GM19328 (cell line): ENCODE results near the gene SLC38A3.

Experiments used
- ATAC-seq: cut with Tn5 transposase; IDR thresholded peaks from one replicate; pipeline ENCODE4 v1.9.1; 2021; ENCODE audit warnings: mild to moderate bottlenecking, moderate library complexity; ENCODE audit not compliant: unreplicated experiment

The SLC38A3 gene

GRCh38 chr3:50265571-50265970 is 60.5 kb downstream of the SLC38A3 start:
- no peak for ATAC-seq

- ATAC-seq: no peak
Measured at GRCh38 chr3:50266017-50266416, 60.9 kb downstream of the SLC38A3 start.

DNA sequence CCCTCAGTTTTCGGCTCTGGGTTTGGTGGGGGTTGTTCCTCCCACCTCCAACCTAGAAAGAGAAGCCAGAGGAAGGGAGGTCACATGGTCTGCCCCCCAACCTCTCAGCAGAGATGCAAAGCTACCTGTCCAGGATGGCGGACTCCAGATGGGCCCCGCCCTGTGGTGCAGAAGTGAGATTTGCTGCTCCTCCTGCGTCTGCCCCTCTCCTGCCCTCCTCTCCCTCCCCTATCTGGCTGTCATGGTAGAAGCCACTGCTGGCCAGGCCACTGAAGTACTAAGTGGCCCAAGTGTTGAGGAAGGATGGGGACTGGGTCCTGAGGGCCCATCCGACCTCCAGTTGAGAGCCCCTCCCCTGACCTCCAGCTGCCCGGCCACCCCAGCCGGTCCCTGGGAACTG is 61.8 kb downstream of the SLC38A3 start:
- ATAC-seq: no peak

DNA sequence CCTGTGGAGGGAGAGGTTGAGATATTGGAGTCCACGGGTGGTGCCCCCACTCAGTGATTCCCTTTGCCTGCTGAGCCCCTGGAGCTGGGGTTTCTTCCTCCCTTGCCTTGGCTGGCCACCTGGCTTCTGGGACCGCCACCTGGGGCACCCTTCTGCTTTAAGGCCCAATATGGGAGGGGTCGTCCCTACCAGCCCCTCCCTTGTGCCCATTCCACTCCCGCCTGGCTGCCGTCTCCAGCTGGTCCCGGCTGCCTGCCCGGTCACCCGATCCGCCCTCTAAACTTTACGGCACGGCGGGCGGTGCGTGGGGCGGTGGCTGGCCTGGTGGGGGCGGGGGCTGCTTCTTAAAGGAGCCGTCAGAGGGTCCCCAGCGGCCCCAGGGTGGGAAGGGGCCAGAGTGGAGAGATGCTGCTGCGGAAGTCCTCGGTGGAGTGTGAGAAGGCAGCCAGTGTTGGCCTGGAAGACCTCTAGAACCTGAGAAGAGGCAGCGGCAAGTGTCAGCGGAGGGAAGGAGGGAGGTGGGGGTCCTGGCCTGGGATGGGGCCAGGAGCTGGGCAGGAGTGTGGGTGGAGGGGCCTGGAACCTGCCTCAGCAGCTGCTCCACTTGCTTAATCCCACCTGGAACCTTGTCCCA is 62.3 kb downstream of the SLC38A3 start:
- no peak for ATAC-seq

- no peak for ATAC-seq
Measured at GRCh38 chr3:50268276-50268675, 63.2 kb downstream of the SLC38A3 start.

DNA sequence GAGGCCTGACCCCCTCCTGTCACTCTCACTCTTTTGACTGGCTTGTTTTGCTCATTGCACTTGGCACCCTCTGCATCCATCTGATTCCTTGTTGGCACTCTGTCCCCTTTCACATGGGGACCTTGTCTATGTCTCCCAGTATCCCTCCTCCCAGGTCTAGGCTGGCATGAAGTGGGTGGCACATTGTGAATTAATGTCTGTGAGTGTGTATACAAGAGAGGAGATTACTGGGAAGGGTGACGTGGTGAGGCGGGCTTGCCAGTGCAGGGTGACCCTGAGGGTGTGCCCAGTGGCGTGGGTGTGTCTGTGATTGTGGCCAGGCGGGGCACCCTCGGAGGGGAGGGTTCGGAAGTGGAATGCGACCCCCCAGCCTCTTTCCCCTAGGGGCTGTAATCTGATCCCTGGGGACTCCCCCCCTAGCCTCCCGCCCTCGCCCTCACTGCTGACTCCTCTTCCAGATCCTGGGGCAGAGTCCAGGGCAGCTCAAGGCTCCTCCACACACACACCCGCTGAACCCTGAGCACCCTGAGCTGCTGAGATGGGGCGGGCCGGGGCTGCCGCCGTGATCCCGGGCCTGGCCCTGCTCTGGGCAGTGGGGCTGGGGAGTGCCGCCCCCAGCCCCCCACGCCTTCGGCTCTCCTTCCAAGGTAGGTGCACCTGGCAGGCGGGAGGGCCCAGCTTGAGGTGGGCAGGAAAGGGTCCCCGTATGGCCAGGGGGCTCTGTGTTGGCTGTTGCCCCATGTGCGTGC is 63.8 kb downstream of the SLC38A3 start, which contains the start of gene SEMA3B:
Gene SEMA3B (plus strand): TSS at position 445 of the 749 bp plus-strand sequence. CDS start 94 bp downstream, at position 539.
- no peak for ATAC-seq

DNA sequence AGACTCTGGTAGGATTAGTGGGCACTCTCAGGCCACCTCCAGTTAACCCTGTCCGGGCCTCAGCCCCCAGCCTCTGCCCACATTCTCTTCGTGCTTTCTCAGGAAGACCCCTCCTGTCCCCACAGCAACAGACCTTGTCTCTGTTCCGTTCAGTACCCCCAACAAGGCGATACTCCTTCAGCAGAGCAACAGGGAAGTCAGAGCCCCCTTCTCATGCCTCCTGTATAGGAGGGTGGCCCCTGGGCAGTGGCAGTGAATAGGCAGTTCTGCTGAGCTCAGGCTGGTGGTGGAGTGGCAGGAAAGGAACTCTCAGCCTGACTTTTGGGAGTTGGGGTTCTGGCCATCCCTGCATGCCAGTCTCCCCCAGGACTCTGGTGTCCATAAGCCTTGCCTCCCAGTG is 64.4 kb downstream of the SLC38A3 start:
- no peak for ATAC-seq

DNA sequence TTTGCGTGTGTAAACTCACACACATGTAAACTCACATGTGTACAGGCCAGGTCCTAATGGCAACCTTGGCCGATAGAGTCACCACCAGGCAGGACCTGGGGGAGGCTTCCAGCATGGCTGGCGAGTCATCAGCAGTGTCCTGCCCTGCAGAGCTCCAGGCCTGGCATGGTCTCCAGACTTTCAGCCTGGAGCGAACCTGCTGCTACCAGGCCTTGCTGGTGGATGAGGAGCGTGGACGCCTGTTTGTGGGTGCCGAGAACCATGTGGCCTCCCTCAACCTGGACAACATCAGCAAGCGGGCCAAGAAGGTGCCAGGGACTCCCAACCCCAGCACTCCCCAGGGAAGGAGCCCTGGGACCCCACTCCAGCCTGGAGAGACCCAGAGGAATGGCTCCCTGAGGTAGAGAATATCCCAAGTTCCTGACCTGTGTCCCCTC is 64.9 kb downstream of the SLC38A3 start:
- ATAC-seq: no peak

DNA sequence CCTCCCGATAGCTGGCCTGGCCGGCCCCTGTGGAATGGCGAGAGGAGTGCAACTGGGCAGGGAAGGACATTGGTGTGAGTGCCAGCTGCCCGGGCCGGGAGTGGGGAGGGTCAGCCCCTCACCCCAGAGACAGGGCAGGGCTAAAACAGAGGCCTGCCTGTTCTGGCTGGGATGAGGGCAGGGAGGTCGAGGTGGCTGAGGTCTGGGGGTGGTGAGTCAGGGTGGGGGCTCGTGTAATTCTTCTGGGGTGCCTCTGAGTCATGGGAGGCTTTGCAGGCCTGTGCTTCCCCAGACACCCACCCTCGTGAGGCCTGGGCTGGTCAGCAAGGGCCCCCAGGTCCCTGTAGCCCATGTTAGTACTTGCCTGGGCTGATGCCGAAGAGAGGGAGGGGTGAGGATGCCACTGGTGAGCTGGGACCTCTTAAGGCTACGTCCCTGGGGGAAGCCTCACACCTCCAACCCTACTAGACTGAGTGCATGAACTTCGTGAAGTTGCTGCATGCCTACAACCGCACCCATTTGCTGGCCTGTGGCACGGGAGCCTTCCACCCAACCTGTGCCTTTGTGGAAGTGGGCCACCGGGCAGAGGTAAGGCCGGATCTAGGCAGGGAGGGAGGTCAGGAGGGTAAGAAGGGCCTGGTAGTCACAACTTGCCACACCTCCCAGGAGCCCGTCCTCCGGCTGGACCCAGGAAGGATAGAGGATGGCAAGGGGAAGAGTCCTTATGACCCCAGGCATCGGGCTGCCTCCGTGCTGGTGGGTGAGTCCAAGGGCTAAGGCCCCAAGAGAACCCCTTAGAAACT is 65.6 kb downstream of the SLC38A3 start:
- no peak for ATAC-seq
